Right atrium auricular region (tissue), 2 donors: ENCODE measurements around the gene BET1L. TPM values are rescaled to one million over a fixed set of nuclear protein-coding genes. Genes with fewer than 3 reads are reported as not detected.
"Not testable (repeated sequence)": the region's sequence is repeated elsewhere in the genome, so short reads cannot be mapped to it uniquely, and the experiment has no call there.

ENCODE experiments used
- DNase-seq: peaks from one replicate; pipeline ENCODE4 v3.0.0-alpha.2; 2019; ENCODE audit warnings: low spot score
- H3K27ac ChIP-seq, 2 donors: fragments of 200-600 bp; sonication (generic); 1 replicate in 1 of 2; 2 replicates in 1 of 2; pipeline ENCODE4 v1.5.1; 2016 to 2019
- H3K27me3 ChIP-seq, 2 donors: fragments of 200-600 bp; sonication (generic); one replicate each; pipeline versions ENCODE4 v1.5.1 to v1.6.0; 2017 to 2019
- H3K36me3 ChIP-seq: fragments of 200-600 bp; sonication (generic); one replicate; pipeline ENCODE4 v1.5.1; 2016
- H3K4me1 ChIP-seq, 2 donors: fragments of 200-600 bp; sonication (generic); one replicate each; pipeline versions ENCODE4 v1.5.1 to v1.6.0; 2017 to 2019
- H3K4me3 ChIP-seq, 2 donors: fragments of 200-600 bp; sonication (generic); 1 replicate in 1 of 2; 2 replicates in 1 of 2; pipeline ENCODE4 v1.5.1; 2017 to 2019; ENCODE audit warnings: mild to moderate bottlenecking in 1 of 2, moderate library complexity in 1 of 2
- H3K9me3 ChIP-seq, 2 donors: fragments of 200-600 bp; sonication (generic); one replicate each; pipeline ENCODE4 v1.5.1; 2019
- total RNA-seq, 2 donors: library from RNA; depleted of rRNA; stranded (reverse); fragments of >200 nt; gene quantifications; one replicate each; pipeline ENCODE4 v1.1.0, GENCODE V29; 2016
- TF ChIP-seq, protein P1 (sequence below), 2 donors: fragments of 200-600 bp; sonication (generic); IDR thresholded peaks; one replicate each; pipeline ENCODE4 v1.5.1; 2019; ENCODE audit warnings: antibody characterized with exemption in 2 of 2

BET1L gene
- total RNA-seq, 2 donors from 2014 or later, result 20.7 to 25.9 TPM

DNA sequence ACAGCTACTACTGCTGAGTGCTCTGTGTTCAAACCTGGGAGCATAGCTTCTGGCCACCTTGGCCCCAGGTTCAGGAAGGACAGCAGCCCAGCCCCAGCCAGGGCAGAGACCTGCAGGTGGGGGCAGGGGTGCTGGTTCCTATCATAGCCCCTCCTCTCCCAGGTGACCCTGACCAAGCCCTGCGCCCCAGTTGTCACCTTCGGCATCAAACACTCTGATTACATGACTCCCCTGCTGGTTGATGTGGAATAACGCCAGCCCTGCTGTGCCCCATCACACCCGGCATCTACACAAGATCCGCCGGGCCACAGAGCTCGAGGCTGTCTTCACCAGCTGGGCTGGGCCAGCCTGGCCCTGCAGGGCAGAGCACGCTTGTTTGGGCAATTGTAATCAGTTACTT is 7.4 kb downstream of the BET1L start:
- TF ChIP-seq, protein P1, sequence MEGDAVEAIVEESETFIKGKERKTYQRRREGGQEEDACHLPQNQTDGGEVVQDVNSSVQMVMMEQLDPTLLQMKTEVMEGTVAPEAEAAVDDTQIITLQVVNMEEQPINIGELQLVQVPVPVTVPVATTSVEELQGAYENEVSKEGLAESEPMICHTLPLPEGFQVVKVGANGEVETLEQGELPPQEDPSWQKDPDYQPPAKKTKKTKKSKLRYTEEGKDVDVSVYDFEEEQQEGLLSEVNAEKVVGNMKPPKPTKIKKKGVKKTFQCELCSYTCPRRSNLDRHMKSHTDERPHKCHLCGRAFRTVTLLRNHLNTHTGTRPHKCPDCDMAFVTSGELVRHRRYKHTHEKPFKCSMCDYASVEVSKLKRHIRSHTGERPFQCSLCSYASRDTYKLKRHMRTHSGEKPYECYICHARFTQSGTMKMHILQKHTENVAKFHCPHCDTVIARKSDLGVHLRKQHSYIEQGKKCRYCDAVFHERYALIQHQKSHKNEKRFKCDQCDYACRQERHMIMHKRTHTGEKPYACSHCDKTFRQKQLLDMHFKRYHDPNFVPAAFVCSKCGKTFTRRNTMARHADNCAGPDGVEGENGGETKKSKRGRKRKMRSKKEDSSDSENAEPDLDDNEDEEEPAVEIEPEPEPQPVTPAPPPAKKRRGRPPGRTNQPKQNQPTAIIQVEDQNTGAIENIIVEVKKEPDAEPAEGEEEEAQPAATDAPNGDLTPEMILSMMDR (IDR thresholded peaks at IDR 0.05), result no peak
- DNase-seq, result no peak
- H3K9me3 ChIP-seq, result no peaks in the 10 kb centered on the region
- no peak overlapping the region for H3K4me3 ChIP-seq
- no peaks in the 10 kb centered on the region for H3K27me3 ChIP-seq
- H3K27ac ChIP-seq, result no peak overlapping the region
- H3K4me1 ChIP-seq, result peaks cover 0 to 22% of the 10 kb centered on the region in 2 donors
- peaks cover 29% of the 10 kb centered on the region for H3K36me3 ChIP-seq

DNA sequence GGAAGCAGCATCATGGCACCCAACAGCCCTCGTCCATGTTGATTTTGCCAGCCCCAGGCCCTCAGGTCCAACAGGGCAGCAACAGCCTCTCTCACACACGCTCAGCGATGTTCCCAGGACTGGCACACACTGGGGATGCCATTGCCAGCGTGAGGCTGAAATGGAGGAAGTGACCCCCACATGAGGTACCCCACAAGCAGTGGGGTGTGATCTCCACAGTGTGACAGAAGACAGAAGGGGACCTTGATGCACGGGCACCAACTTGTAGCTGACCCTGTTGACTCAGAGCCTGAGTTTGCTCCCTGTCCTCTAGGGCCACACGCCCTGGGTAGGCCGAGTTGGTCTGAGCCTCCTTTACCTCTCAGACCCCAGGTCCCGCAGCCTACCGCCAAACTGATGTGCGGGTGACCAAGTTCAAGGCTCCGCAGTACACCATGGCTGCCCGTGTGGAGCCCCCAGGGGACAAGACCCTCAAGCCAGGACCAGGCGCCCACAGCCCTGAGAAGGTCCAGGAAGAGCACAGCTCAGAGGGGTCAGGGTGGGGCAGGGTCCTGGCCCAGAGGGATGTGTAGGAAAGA is 8.1 kb downstream of the BET1L start:
- no peaks in the 10 kb centered on the region for H3K9me3 ChIP-seq
- TF ChIP-seq, protein P1 (IDR thresholded peaks at IDR 0.05), result no peak
- no peak overlapping the region for H3K4me3 ChIP-seq
- no peaks in the 10 kb centered on the region for H3K27me3 ChIP-seq
- peaks cover 0 to 15% of the 10 kb centered on the region in 2 donors for H3K4me1 ChIP-seq
- DNase-seq, result no peak
- H3K36me3 ChIP-seq, result peaks cover 22% of the 10 kb centered on the region
- H3K27ac ChIP-seq, result no peak overlapping the region

DNA sequence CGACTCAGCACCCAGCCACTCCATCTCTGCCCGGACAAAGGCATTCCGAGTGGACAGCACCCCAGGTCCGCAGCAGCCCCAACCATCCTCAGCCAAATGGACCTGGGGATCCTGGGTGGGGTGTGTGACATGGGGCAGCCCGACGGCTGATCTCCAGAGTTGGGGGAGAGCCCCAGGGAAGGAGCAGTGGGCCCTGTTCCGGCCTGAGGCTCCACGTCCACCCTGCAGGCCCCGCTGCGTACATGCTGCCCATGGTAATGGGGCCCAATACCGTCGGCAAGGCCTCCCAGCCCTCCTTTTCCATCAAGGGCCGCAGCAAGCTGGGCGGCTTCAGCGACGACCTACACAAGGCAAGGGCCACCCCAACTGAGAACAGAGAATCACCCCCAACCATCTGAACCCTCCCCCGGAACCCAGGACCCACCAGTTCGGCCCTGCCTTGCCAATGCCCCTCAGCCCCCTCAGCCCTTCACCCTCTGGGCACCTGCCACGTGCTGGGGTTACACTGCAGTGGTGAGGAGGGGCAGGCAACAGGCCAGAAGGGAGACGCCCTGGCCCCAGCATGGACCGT is 8.9 kb downstream of the BET1L start:
- H3K4me3 ChIP-seq, result no peak overlapping the region
- peaks cover 0 to 7% of the 10 kb centered on the region in 2 donors for H3K4me1 ChIP-seq
- no peaks in the 10 kb centered on the region for H3K9me3 ChIP-seq
- H3K27ac ChIP-seq, result no peak overlapping the region
- peaks cover 14% of the 10 kb centered on the region for H3K36me3 ChIP-seq
- TF ChIP-seq, protein P1 (IDR thresholded peaks at IDR 0.05), result no peak
- H3K27me3 ChIP-seq, result no peaks in the 10 kb centered on the region
- no peak for DNase-seq

DNA sequence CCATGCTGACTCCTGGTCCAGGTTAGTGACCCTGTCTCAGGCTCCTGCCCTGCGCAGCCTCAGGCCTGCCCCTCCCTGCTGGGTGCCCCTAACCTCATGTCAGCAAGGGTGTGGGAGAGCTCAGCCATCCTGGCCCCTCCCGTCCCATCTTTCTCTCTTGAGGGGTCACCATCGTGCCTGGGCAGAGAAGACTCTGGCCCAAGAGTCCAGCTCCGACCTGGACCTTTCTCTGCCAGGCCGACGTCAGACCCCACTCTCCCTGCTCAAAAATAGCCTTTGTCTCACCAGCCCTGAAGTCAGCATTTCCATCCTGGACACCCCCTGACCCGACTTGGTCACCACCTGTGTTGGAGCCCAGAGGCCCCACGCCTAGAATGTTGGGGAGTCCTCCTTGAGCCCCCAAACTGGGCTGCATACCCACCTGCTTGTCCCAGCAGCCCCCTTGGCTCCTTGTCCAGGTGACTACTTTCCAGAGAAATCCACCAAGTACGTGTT is 9.4 kb downstream of the BET1L start:
- no peaks in the 10 kb centered on the region for H3K9me3 ChIP-seq
- no peak overlapping the region for H3K4me3 ChIP-seq
- no peak for DNase-seq
- no peaks in the 10 kb centered on the region for H3K27me3 ChIP-seq
- H3K27ac ChIP-seq, result no peak overlapping the region
- TF ChIP-seq, protein P1 (IDR thresholded peaks at IDR 0.05), result no peak
- H3K36me3 ChIP-seq, result peaks cover 10% of the 10 kb centered on the region
- peaks cover 0 to 5% of the 10 kb centered on the region in 2 donors for H3K4me1 ChIP-seq

DNA sequence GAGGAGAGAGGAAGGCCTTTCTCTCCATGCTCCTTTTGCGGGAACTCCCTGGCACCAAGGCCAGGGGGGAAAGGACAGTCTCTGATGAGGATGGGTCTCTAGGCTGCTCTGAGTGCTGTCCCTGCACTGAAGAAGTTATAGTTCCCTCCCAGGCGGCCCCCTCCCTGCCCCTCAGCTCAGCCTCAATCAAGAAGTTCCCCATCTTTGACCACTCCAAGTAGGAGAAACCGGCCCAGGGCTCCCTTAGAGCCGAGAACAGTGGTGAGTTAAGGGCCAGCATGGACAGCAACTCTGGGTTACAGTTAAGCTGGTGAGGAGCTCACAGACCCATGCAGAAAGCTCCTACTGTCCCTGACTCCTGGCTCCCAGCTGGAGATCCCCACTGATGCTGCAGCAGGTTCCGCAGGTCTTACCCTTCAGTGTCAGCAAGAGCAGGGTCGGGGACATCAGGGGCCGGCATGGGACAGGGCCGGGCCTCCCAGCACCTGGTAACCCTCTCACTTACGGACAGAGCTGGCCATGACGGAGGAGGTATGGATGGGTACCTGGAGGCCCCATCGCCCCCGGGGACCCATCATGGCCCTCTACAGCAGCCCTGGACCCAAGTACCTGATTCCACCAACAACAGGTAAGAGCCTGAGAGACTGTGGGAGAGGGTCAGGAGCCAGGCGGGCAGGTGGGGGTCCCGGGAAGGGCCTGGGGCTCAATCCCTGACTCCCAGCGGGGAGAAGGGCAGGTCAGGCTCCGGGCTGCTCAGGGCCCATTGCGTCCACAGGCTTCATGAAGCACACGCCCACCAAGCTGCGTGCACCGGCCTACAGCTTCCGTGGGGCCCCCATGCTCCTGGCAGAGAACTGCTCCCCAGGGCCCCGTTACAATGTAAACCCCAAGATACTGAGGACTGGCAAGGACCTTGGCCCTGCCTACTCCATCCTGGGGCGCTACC is 10.1 kb downstream of the BET1L start:
- no peak overlapping the region for H3K27ac ChIP-seq
- H3K36me3 ChIP-seq, result peaks cover 10% of the 10 kb centered on the region
- H3K4me1 ChIP-seq, result no peaks in the 10 kb centered on the region
- no peak overlapping the region for H3K4me3 ChIP-seq
- H3K27me3 ChIP-seq, result no peaks in the 10 kb centered on the region
- H3K9me3 ChIP-seq, result no peaks in the 10 kb centered on the region
- DNase-seq, result no peak
- TF ChIP-seq, protein P1 (IDR thresholded peaks at IDR 0.05), result no peak

DNA sequence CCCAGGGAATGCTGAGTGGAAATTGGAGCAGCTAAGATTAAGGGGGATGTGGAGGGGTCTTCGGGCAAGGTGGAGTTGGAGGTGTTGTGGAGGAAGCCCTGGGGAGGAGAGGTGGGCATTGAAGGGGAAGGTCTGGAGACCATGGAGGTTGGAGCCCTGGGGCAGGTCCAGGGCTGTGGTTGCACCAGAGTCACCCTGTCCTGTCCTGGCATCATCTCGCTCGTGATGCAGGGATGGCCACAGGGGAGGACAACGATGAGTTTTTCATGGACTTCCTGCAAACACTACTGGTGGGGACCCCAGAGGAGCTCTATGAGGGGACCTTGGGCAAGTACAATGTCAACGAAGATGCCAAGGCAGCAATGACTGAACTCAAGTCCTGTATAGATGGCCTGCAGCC is 13.7 kb downstream of the BET1L start:
- DNase-seq, H3K9me3 ChIP-seq, H3K36me3 ChIP-seq: not testable (repeated sequence)

DNA sequence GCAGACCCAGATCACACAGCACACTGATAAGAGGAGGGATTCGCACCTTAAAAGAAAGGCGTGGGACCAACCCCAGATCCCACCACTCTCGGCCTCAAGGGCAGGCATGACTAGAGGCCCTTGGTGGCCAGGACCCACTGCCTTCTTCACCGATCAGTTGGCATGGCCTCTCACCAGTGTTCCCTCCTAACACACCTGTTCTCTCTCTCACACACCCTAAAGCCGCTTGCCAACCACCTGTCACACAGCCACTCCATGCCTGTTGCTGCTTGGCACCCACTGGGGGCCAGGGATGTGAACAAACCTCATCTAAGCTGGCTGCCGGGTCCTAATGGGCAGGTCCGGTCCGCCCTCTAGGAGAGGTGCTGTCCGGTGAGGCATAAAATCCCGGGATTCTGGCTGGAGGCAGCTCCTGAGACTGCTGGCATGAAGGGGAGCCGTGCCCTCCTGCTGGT is 14.5 kb downstream of the BET1L start, which contains the start of gene SCGB1C1:
Gene SCGB1C1, plus strand, starts transcription at position 405 of the 455 bp plus-strand sequence. Its CDS starts 22 bp downstream, at position 427.
- not testable (repeated sequence) for H3K9me3 ChIP-seq, H3K4me1 ChIP-seq, H3K4me3 ChIP-seq, H3K27ac ChIP-seq, DNase-seq, H3K36me3 ChIP-seq, H3K27me3 ChIP-seq

More for the DNA sequence above, 13.7 kb downstream of the BET1L start:
- H3K4me3 ChIP-seq, H3K4me1 ChIP-seq, H3K27ac ChIP-seq, H3K27me3 ChIP-seq: not testable (repeated sequence)
